NCI-H524 (cell line): ENCODE results near the gene TRAF3IP1.

Source experiments
- DNase-seq, 2 experiments: peaks; one replicate each; lab custom pipeline; 2025; lab: John Stamatoyannopoulos, UW

TRAF3IP1 gene

DNA sequence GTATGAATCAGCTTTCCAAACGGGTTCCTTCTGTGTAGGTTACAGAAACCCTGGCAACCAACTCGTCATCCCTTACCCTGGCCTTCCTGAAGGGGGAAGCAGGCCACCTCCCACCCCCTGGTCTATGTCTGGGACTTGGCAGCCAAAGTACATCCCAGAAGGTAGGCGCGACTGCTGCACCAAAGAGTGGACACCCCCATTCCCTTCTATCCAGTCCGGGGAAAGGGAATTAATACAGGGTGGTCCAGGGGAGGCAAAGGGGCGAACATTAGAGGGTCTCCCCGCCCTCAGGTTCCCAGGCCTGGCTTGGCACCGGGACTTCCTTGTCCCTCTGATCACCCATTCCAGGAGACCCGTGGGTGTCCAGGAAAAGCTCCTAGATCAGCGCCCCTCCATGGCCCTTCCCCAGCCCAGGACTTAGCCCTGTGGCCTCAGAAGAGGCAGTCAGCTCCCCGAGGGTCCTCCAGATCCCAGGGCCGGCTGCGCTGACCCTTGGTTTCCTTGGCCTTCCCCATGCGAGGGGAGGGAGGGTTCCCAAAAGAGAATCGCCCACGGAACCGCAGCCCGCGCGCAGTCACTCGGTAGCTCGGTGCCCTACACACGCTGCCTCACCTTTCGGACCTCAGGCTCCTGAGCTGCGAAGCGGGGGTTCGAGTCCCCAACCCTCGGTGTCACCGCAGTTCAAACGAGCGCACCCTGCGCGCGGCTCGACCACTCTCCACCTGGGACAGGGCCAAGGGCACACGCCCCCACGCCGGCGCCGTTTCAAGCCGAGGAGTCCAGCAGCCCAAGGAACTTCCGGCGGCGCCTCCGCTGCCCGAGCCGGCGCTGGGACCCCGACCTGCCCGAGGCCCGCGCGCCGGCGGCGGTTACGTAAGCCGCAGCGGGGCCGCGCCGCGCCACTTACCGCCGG, 32.3 kb upstream of the TRAF3IP1 start, which contains the start of gene PER2:
TSS of gene PER2 (minus strand) at position 874 of the 913 bp plus-strand sequence. CDS start 10,674 bp downstream, outside the sequence.
- DNase-seq = peak; percentile 22 to 60

DNA sequence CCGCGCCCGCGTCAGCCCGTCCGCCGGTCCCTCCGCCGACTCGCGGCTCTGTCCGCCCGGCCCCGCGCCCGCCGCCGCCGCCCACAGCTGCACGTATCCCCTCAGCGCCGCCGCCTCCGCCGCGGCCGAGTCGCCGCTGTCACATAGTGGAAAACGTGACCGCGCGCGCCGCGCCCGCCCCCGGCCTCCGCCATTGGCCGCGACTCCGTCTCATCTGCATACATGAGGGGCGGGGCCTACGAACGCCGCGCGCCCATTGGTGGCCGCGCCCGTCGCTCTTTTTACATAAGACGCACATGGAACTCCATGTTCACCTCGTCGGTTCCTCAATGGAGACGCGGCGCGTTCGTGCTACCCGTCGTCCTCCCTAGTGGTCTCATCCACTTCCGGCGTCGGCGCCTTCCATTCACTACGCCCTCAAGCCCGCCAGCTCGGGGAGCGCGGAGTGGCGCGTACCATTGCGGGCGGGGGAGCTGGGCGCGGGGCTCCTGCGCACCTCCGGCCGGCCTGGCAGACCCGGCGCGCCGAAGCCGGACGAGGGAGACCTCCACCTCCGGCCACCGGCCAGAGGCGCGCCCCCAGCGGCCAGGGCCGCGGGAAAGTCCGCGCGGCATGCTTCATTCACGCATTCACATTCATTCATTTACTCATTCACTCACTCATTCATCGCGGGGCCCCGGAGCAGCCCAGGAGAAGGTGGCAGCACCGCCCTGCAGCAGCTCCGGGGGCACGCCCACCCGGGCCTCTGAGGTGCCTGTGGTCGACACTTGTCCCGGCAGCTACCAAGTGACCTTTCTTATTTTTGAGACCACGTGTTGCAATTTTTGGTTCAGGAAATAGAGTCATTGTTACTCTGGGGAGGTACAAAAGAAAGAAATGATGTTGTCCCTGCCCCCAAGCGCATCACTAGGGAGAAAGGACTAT, 31.4 kb upstream of the TRAF3IP1 start:
- DNase-seq = peak; percentile 93 to 98

DNA sequence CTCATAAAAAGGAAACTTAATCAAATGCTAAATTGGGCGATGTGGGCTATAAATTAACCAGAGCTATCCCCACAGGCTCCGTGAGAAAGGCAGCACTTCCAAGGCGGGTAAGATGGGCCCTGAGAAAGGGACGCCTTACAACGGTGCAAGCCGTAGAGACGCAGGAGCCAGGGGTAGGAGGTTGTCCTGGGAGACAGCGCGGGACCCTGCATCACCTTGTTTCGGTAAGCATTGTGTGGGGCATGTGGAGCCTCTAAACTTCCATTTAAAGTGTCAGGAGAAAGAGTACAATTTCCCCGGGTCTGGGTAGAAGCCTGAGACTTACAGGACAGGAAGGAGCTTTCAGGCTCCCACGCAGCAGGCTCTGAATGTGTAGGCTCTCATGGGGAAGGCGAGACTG, 30.7 kb upstream of the TRAF3IP1 start:
- no peak for DNase-seq

DNA sequence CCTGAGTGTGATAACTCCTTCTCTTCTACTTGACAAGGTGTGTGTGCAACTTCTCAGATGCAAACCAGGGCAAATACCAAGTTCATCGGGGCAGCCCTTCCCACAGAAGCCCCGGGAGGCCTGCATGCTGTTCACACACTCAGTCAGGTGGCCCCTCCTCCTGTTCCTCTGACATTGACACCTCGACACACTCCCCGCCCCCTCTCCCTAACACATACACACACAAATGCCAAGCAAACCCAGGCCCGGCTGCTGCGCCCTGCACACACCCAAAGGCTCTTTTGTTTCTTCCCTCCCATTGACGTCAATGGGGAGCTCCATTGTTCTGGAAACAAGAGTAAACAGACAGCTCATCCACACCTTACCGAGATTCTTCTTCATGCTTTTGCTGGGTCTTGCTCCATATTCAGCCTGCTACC, 30.2 kb upstream of the TRAF3IP1 start:
- DNase-seq = no peak

DNA sequence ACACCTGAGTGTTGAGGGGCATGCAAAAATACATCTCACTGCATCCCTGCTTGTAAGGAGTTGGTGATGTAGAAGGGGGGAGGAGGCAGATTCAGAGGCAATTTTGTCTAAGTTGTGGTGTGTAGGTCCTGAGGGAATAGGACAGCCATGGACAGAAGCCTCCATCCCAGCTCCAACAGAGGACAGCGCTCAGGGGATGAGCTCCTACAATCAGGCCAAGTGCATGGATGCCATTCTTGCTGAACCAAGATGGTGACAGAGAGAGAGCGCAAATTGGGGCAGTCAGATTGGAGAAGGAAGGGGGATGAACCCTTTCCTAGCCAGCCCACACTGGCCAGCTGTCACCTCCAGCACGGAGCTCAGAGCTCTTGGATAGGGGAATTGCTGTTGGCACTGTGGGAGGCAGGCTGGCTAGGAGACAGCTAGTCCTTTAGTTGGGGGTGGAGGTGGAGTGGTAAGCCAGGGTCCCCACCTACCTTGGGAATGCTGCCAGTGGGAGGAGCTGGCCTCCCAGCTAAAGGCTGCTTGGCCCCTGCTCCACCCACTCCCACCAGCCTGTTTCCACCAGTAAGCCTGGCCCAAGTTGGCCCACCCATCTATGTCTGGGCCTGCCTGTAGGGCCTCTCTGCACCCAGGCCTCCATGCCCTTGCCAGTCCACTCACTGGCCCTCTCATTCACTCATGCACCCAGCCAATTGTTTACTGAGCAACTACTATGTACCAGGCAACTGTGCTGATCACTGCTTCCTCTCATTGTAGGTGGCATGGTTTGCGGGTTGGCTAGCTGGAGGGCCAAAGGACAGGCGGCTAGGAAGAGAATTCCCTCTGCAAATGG, 29.4 kb upstream of the TRAF3IP1 start:
- DNase-seq = peak in 1 of 2 experiments; percentile 9

DNA sequence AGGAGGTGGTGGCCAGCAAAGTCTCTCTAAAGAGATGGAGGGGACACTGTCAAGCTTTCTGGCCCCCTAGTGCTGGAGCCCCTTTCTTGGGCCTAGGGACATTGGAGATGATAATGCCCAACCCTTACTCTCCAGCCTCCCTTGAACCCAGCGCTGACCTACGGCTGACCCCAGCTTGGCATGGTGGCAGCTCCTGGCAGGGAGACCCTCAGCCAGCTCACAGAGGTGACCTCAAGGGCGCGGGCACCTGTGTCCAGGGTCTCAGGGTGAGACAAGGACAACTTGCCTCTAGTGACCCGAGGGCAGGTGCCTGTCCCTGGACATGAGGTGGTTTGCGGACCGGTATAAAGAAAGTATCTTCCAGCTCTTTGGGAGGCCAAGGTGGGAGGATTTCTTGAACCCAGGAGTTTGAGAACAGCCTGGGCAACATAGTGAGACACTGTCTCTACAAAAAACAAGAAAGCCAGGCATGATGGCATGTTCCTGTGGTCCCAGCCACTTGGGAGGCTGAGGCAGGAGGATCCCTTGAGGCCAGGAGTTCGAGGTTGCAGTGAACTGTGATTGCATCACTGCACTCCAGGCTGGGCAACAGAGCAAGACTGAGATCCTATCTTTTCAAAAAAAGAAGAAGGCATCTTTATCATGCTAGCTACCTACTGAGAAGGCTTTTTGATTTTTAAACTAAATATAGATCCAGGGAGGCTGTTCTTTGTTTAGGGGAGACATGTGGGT, 28.6 kb upstream of the TRAF3IP1 start:
- DNase-seq = no peak

DNA sequence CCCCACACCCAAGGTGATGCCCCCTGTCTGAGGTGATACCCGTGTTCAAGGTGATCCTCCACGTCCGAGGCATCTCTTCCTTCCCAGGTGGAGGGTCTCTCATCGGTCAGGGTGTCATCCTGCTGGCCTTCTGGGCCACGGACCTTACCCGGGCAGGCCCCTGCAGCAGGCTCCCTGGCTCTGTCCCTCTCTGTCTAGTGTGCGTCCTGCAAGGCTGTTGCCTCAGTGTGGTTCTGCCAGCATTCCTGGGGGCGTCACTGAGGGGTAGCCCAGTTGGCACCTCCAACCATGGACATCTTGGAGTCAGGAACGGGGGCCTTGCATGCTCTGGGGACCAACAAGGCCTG, 26.3 kb upstream of the TRAF3IP1 start:
- DNase-seq = no peak

DNA sequence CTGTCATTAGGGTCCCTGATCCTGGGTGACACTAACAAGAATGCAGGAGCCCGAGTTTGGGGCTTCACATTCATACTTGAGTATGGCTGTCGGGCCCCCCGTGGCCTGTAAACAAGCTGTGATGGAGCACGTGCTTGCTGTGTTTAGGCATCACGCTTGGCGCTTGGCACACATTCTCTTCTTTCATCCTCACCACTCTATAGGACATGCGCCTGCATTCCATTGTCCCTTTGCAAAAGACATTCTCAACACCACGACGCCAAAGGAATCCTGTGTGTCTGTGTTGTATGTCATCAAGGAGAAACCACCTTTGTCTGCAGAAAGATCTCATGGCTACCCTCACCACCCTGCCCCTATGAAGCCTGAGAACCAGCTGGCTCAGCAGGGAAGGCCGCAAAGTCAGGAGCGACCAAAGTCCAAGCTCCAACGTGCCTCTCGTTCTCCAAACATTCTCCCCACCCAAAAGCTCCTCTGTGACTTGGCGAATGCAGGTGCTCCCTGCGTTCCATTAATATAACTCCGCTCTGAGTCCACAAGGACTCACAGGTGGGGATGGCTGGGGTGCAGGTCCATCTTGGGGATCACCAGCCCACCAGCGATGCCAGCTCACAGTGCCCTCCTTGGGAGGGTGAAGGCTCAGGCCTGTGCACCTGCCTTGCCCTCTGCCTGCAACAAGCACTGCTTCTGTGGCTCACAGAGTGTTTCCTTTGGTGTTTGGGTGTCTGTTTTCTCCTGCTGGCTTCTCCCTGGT, 25.8 kb upstream of the TRAF3IP1 start:
- no peak for DNase-seq

DNA sequence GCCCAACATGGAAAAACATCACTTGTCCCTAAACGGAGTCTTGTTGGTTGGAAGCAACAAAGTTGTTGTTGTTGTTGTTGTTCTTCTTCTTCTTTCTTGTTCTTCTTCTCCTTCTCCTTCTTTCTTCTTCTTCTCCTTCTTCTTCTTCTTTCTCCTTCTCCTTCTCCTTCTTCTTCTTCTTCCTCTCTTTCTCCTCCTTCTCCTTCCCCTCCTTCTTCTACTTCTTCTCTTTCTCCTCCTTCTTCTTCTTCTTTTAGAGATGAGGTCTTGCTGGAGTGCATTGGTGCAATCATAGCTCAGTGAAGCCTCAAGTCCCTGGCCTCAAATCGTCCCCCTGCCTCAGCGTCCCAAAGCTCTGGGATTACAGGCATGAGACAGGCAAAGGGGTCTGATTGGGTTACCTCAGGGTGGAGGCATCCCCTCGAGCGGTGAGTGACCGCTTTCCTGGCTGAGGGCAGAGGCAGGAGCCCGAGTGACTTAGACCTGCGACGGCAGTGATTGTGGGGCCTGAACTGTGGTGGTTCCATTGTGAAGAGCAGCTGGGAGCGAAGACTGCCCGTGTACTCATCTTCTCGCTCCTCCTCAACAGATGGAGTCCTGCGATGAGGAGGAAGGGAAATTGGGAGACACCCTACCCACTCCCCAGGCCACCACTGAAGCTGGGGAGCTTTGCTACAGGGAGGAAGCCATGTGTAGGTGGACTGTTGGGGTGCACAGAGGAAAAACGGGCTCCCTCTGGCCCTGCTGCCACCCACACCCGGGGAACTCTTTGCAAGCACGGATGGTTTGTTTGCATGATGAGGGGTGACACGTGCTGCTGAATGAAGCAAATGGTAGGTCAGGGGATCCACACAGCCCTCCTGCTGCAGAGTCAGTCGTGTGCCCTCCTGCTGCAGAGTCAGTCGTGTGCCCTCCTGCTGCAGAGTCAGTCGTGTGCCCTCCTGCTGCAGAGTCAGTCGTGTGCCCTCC, 24.9 kb upstream of the TRAF3IP1 start:
- no peak for DNase-seq

DNA sequence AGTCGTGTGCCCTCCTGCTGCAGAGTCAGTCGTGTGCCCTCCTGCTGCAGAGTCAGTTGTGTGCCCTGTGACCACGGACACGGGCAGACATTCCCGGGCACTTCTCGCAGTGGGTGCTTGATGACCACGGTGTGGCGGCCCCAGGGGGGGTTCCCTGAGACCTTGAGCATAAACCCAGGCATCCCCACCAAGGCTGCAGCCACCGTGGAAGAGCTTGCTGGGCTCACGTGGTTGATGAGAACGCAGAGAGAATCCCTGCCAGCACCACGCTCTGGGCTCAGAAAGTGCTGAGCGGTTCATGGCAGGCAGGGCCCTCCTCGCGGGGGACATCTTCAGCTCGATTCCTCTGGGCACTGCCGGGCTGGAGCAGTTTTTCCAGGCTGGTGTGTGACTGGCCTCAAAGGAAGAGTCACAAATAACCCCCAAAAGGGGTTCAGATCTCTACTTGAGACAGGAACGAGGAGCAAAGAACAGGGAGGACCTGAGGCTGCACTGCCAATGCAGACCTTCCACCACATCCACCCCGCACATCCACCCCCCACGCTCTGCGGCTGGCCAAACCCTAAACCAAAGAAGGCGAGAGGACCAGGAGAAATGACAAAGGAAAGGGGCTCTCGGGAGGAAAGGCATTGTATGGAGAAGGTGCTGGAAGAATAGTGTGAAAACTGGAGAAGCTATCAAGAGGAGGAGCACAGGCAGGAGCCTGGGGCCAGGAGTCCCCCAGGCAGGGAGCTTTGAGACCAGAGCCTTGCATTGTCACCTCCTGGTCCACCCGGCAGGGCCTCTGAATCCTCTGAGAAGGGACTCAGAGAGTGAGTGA, 23.5 kb upstream of the TRAF3IP1 start:
- DNase-seq = no peak

DNA sequence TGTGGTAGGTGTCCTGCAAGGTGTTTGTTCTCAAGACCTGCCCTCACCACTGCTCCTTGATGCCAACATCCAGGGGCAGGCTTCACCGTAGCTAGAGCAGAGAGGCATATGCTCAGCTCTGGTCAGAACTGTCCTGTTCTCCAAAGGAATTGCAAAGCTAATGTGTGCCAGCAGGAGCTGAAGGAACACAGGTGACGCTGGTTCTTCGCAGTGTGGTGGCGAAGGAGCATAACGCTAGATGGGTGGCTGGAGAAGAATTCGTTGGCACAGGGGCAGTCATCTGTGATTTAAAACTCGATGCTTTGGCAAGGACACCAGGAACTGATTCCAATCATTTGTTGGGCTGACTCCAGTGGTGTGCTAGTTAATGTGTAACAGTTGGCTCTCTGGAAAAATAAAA, 20.5 kb upstream of the TRAF3IP1 start:
- DNase-seq = no peak

DNA sequence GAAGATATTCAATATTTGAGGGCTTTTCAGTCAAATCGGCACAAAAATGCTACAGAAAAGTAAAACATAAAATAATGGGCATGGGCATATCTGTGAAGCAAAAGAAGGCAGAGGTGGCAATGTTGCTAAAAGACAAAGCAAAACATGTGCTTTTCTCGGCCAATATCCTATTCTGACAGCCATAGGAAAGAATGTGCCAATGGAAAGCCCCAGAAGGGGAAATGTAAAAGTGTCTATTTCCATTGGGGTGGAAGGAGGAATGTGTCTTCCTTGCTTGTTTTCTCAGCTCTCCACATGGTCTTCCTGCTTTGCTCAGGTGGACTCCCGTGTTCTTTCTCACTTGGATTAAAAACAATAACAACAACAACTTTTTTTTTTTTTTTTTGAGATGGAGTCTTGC, 18.2 kb upstream of the TRAF3IP1 start:
- DNase-seq = no peak

DNA sequence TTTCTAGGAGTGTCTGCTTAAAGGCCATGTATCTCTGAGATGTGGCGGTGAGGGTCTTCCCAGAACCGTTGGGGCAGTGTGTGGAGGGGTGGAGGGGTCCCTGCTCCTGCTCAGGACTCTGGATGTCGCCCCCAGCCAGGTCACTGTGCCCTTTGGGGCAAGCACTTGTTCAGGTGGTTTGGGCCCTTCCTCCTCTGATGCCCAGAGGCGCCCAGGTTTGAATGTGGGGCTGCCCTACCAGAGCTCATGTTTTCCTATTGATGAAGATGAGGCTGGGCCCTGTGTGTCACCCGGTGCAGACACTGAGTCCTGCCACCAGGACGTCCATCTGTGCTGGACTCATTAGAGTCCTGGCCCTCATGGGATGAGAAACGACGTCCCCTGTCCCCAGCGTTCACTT, 17.6 kb upstream of the TRAF3IP1 start:
- DNase-seq = no peak

DNA sequence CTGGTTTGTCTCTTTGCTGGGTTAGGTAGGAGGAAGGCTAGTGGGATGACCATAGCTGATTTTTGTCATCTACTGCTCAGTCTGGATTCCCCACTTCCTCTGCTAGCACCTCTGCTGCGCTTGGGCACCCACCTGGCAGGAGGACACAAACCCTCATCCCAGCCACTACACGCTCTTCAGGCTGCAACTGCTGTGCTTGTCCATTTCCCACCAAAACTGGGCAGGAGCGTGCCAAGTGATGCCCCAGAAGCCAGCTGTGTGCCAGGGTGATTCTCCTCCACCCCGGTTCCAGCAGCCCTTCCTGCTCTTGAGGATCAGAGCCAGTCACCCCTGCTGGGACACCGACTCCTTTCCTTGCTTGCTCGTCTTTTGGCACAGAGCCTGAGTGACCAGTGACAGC, 16.2 kb upstream of the TRAF3IP1 start:
- DNase-seq = no peak

DNA sequence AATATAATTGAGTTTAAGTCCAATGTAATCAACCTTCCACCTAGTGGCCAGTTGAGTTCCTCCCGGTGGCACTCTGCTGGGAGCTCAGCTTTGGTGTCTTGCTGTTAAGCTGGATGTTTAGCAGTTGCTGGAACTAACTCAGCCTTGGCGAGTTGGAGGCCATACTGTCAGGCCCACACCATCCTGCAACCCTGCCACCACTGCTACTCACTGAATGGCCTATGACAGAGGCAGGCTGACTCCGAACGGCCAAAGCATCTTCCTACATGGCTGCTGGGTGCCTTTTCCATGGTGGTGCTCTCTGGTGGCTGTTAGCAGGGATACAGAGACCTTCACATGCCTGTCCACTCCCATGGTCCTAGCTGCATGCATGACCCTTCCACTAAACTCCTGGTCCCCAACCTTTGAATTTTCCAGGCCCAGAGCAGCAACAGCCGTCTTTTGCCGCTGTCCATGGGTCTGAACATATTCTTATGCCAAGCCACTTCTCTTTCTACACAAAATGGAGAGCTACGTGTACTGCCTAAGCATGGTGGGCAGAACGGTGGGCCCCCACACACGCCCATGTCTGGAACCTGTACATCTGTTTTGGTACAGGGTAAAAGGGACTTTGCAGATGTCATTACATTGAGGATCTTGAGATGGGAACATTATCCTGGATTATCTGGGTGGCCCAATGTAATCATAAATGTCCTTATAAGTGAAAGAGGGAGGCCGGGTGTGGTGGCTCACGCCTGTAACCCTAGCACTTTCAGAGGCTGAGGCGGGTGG, 15.0 kb upstream of the TRAF3IP1 start:
- no peak for DNase-seq

DNA sequence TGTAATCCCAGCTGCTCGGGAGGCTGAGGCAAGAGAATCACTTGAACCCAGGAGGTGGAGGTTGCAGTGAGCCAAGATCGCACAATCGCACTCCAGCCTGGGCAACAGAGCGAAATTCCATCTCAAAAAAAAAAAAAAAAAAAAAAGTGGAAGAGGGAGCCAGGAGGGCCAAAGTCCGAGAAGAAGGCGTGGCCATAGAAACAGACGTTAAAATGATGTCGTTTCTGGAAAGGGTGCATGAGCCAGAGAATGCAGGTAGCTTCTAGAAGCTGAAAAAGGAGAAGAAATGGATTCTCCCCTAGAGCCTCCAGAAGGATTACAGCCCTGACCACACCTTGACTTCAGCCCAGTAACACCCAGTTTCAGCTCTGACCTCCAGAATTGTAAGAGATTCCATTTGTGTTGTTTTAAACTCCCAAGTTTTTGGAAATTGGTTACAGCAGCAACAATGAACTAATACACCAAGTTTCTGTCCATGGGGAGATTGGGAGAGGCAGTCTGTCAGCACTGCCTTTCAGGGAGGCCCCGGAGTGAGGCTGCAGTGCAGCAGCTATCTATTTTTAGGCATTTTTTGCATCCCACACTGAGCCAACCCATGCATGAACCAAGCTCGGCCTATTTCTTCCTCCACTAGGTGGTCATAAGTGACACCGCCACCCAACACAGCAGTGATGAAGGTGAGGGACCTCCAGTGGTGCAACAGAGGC, 14.2 kb upstream of the TRAF3IP1 start:
- DNase-seq = no peak

DNA sequence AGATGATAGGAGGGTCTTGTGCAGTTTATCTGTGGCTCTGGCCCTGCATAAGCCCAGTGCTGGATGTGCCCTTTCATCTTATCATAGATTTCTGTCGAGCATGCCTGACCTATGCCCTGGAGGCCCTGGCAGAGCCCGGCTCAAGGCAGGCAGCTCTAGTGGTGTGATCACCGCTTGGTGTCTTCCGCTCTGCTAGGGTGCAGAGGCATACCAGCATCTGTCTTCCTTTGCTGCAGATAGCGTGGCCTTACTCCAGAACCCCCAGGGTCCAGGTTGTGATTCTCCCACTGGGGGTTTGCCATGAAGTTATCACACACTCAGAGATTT, 13.7 kb upstream of the TRAF3IP1 start:
- DNase-seq = no peak
